IPS-20b (cell line): ENCODE data around the gene GDAP2.

Source experiments
- H3K27ac ChIP-seq: one replicate; pipeline ENCODE4 v1.5.1; 2013; ENCODE audit warnings: low read length
- H3K27me3 ChIP-seq: 2 replicates; pipeline ENCODE4 v1.6.1; 2013; ENCODE audit warnings: mild to moderate bottlenecking, low read length, inconsistent platforms; ENCODE audit not compliant: insufficient read depth
- H3K36me3 ChIP-seq: 2 replicates; pipeline ENCODE4 v1.6.1; 2013; ENCODE audit warnings: low read depth, mild to moderate bottlenecking, inconsistent platforms, low read length, moderate library complexity; ENCODE audit not compliant: insufficient read depth
- H3K4me1 ChIP-seq: 2 replicates; pipeline ENCODE4 v1.6.1; 2013; ENCODE audit warnings: mild to moderate bottlenecking, control low read depth, inconsistent platforms, low read length, moderate library complexity; ENCODE audit not compliant: insufficient read depth
- H3K4me3 ChIP-seq: 2 replicates; pipeline ENCODE4 v1.5.1; 2013; ENCODE audit warnings: mild to moderate bottlenecking, low read length, inconsistent platforms
- H3K9ac ChIP-seq: 2 replicates; pipeline ENCODE4 v1.6.1; 2013; ENCODE audit warnings: low read depth, mild to moderate bottlenecking, inconsistent platforms, low read length, moderate library complexity
- H3K9me3 ChIP-seq: 2 replicates; pipeline ENCODE4 v1.6.1; 2013; ENCODE audit warnings: mild to moderate bottlenecking, low read depth, low read length, inconsistent platforms; ENCODE audit not compliant: insufficient read depth

GDAP2 gene, protein sequence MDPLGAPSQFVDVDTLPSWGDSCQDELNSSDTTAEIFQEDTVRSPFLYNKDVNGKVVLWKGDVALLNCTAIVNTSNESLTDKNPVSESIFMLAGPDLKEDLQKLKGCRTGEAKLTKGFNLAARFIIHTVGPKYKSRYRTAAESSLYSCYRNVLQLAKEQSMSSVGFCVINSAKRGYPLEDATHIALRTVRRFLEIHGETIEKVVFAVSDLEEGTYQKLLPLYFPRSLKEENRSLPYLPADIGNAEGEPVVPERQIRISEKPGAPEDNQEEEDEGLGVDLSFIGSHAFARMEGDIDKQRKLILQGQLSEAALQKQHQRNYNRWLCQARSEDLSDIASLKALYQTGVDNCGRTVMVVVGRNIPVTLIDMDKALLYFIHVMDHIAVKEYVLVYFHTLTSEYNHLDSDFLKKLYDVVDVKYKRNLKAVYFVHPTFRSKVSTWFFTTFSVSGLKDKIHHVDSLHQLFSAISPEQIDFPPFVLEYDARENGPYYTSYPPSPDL

GRCh38 chr1:117929343-117930172, at the start of gene GDAP2, which contains the start of gene WDR3:
TSS of gene GDAP2 (minus strand) at chr1:117929621. CDS start at chr1:117920357, 9,264 bp downstream.
TSS of gene WDR3 (plus strand) at chr1:117929739. CDS start at chr1:117933320, 3,581 bp downstream.
- peaks cover 8% of the 10 kb centered on the region for H3K4me1 ChIP-seq
- H3K9me3 ChIP-seq, result no peaks in the 10 kb centered on the region
- peak within 1 kb of the TSS; percentile 90 for H3K9ac ChIP-seq
- no peak within 1 kb of the TSS for H3K27ac ChIP-seq
- H3K36me3 ChIP-seq, result peaks cover 14% of the 10 kb centered on the region
- H3K27me3 ChIP-seq, result no peaks in the 10 kb centered on the region
- H3K4me3 ChIP-seq, result peak within 1 kb of the TSS; percentile 97

DNA sequence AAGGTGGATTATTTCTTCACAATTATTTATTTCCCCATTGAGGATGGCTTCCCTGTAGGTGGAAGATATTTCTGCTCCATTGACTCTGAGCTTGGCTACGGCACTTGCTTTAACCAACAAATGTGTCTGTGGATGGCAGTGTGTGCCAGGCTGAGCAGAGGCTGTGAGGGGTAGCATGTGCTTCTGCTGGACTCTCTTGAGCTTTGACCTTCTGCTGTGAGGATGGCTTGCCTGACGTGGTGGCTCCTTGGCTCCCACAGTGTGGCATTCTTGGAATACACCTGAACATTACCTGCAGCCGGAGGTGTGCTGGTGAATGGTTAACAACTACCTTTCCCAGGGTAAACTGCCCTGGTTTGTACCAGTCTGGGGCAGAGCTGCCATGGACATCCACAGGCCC, 47.0 kb upstream of the GDAP2 start:
- H3K4me3 ChIP-seq, result no peak overlapping the region
- no peak overlapping the region for H3K27ac ChIP-seq
- no peaks in the 10 kb centered on the region for H3K4me1 ChIP-seq
- H3K9me3 ChIP-seq, result no peaks in the 10 kb centered on the region
- no peak overlapping the region for H3K9ac ChIP-seq
- no peaks in the 10 kb centered on the region for H3K27me3 ChIP-seq
- no peaks in the 10 kb centered on the region for H3K36me3 ChIP-seq

DNA sequence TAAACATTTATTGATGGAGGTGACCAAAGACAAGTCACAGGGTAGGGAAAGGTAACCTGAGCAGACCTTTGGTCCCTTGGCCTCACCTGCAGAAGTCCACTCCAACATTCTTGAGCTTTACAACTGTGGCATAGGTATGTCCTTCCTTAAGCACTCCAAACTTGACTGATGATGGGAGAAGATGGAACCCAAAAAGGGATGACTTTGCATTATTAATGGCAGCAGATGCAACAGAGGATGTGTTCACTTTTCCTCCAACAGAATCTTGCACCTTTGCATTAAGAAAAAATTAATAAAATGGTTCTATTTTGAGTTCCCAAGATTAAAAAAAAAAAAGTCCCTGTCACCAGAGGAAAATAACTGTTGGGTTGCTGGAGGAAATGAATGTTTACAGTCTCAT, 42.4 kb upstream of the GDAP2 start:
- Histone ChIP-seq H3K27me3 (no peaks in the 10 kb centered on the region), H3K4me1 (peaks cover 10% of the 10 kb centered on the region; the same call in 1 of the 2 replicates), H3K27ac (no peak overlapping the region), H3K4me3 (no peak overlapping the region), H3K9ac (no peak overlapping the region), H3K36me3 (no peaks in the 10 kb centered on the region), H3K9me3 (no peaks in the 10 kb centered on the region)

- Histone ChIP-seq H3K36me3 (no peaks in the 10 kb centered on the region), H3K27ac (no peak overlapping the region), H3K4me1 (peaks cover 10% of the 10 kb centered on the region; the same call in 1 of the 2 replicates), H3K4me3 (no peak overlapping the region), H3K27me3 (no peaks in the 10 kb centered on the region), H3K9ac (no peak overlapping the region), H3K9me3 (no peaks in the 10 kb centered on the region)
Observed at GRCh38 chr1:117970252-117970651, 40.8 kb upstream of the GDAP2 start.

GRCh38 chr1:117967881-117968280, 38.5 kb upstream of the GDAP2 start:
- Histone ChIP-seq H3K4me3 (0 out of 2 replicates have a peak overlapping the region, but pooled peaks have one; percentile 17), H3K9me3 (no peaks in the 10 kb centered on the region), H3K4me1 (peaks cover 10% of the 10 kb centered on the region; the same call in 1 of the 2 replicates), H3K9ac (no peak overlapping the region), H3K36me3 (peaks cover 13% of the 10 kb centered on the region), H3K27ac (peak overlapping the region; percentile 49), H3K27me3 (no peaks in the 10 kb centered on the region)

DNA sequence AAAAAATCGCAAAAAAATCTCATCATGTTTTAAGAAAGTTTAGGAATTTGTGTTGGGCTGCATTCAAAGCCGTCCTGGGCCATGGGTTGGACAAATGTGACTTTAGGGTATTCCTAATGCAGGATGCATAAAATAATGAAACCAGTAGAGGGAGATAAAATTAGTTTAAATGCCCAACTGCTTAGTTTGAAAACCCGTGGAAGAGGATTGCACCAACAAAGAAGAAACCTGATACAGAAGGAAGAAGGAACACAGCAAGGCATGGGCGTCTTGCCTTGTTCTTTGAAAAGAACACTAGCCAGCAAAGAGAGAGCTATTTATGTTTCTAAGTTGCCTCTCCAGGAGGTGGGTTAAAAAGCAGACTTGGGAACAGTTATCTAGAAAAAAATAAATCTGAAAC, 38.1 kb upstream of the GDAP2 start:
- peaks cover 10% of the 10 kb centered on the region; the same call in 1 of the 2 replicates for H3K4me1 ChIP-seq
- peaks cover 17% of the 10 kb centered on the region for H3K36me3 ChIP-seq
- no peaks in the 10 kb centered on the region for H3K27me3 ChIP-seq
- H3K27ac ChIP-seq, result peak overlapping the region; percentile 49
- 0 out of 2 replicates have a peak overlapping the region, but pooled peaks have one; percentile 17 for H3K4me3 ChIP-seq
- no peak overlapping the region for H3K9ac ChIP-seq
- no peaks in the 10 kb centered on the region for H3K9me3 ChIP-seq

DNA sequence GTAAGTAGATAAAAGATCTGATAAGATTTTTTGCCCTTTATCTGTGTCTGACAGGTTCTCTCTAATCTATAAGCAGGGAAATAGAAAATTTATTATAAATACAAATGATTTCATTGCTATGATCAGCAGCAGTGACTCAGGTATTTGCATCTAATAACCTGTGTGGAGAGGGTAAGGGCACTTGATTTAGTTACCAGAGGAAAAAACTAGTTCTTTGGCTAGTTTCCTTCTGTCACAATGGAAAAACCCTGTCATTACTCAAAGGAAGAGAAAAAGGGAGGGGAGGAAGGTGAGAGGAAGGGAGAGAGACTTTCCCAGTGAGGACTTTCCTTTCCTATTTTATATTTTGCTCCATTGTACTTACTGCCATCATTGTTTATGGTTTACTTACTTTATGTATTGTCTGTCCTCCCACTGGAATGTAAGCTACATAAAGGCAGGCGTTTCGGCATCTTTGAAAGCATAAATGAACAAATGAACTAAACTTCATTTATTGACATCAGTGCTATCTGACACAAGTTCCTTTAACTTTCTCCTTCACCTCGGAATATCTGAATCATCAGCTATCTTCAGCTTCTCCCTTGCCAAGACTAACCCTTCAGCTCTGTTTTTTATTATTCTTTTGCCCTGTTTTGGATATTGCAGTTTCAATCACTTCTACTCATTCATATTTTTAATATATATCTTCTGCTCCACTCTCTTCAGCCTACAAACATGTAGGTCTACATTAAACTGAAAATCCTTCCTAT, 35.0 kb upstream of the GDAP2 start:
- Histone ChIP-seq H3K4me1 (peaks cover 10% of the 10 kb centered on the region; the same call in 1 of the 2 replicates), H3K9me3 (no peaks in the 10 kb centered on the region), H3K4me3 (no peak overlapping the region), H3K9ac (no peak overlapping the region), H3K27me3 (no peaks in the 10 kb centered on the region), H3K36me3 (peaks cover 47% of the 10 kb centered on the region), H3K27ac (no peak overlapping the region)

GRCh38 chr1:117959364-117959763, 29.9 kb upstream of the GDAP2 start:
- Histone ChIP-seq H3K27me3 (no peaks in the 10 kb centered on the region), H3K4me1 (no peaks in the 10 kb centered on the region), H3K27ac (no peak overlapping the region), H3K4me3 (no peak overlapping the region), H3K9me3 (no peaks in the 10 kb centered on the region), H3K36me3 (peaks cover 95% of the 10 kb centered on the region), H3K9ac (no peak overlapping the region)

DNA sequence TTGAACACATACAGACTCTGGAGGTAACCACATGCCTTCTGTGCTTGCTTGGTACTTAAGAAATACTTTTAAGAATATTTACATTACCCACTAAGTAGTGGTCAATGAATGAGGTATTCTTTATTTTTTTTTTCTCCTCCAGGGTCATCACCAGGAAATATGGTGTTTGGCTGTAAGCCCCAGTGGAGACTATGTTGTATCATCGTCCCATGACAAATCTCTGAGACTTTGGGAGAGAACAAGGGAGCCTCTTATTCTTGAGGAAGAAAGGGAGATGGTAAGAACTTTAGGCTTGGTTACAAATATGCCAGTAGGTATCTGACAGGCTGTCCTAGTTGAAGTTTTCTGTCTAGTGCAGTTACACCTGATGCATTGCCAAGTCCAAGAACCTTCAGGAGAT, 23.0 kb upstream of the GDAP2 start:
- H3K4me3 ChIP-seq, result no peak overlapping the region
- peaks cover 100% of the 10 kb centered on the region for H3K36me3 ChIP-seq

DNA sequence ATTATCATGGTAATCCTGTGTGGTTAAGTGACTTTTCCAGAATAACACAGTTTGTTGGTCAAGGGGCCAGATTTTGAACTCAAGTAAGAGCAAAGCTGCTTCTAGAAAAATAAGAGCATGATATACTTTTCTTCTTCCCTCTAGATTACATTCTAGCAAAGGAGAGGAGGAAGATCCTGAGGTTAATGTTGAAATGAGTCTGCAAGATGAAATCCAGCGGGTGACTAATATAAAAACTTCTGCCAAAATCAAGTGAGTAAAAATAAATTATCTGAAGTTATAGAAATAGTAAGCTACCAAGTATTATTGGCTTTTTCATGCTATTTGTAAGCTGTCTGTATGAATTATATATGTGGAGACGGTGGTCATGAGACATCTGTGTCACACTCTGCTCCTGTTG, 12.9 kb upstream of the GDAP2 start:
- Histone ChIP-seq H3K9me3 (no peaks in the 10 kb centered on the region), H3K27ac (no peak overlapping the region), H3K4me3 (no peak overlapping the region), H3K9ac (no peak overlapping the region), H3K27me3 (no peaks in the 10 kb centered on the region), H3K4me1 (no peaks in the 10 kb centered on the region), H3K36me3 (peaks cover 99% of the 10 kb centered on the region)

More for the DNA sequence above, 23.0 kb upstream of the GDAP2 start:
- Histone ChIP-seq H3K9me3 (no peaks in the 10 kb centered on the region), H3K4me1 (no peaks in the 10 kb centered on the region), H3K27ac (no peak overlapping the region), H3K27me3 (no peaks in the 10 kb centered on the region), H3K9ac (no peak overlapping the region)

DNA sequence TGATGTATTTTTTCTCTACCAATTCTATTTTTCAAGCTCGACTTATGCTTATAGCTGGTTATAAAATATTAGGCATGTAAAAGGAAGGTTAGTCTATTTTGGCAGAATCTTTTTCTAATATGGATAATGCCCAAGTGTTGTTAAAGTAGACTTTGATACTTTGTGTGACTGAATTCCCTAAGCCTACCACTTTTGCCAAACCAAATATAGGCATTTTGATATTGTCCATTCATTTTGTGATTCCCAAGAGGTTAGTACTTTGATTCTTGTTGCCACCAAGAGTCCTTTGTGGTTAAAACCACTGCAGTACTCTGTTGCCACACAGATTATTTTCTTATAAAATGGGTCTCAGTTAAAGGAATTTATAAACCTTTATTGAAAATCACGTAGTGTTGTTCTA, 4.3 kb upstream of the GDAP2 start:
- Histone ChIP-seq H3K27ac (no peak overlapping the region), H3K9me3 (no peaks in the 10 kb centered on the region), H3K9ac (no peak overlapping the region), H3K36me3 (peaks cover 56% of the 10 kb centered on the region), H3K4me1 (no peaks in the 10 kb centered on the region; the same call in 1 of the 2 replicates), H3K4me3 (no peak overlapping the region), H3K27me3 (no peaks in the 10 kb centered on the region)
